Subcutaneous preadipocyte (primary cell): ENCODE measurements around the gene GPX7. TPM values are rescaled to one million over a fixed set of nuclear protein-coding genes. Genes with fewer than 3 reads are reported as not detected.

Experiments used
- total RNA-seq: library from RNA; depleted of rRNA; stranded (reverse); fragments of >200 nt; gene quantifications from 2 replicates; pipeline ENCODE4 v1.2.3, GENCODE V29; 2012

The GPX7 gene
- total RNA-seq = 16.4 and 36.4 TPM in 2 replicates

DNA sequence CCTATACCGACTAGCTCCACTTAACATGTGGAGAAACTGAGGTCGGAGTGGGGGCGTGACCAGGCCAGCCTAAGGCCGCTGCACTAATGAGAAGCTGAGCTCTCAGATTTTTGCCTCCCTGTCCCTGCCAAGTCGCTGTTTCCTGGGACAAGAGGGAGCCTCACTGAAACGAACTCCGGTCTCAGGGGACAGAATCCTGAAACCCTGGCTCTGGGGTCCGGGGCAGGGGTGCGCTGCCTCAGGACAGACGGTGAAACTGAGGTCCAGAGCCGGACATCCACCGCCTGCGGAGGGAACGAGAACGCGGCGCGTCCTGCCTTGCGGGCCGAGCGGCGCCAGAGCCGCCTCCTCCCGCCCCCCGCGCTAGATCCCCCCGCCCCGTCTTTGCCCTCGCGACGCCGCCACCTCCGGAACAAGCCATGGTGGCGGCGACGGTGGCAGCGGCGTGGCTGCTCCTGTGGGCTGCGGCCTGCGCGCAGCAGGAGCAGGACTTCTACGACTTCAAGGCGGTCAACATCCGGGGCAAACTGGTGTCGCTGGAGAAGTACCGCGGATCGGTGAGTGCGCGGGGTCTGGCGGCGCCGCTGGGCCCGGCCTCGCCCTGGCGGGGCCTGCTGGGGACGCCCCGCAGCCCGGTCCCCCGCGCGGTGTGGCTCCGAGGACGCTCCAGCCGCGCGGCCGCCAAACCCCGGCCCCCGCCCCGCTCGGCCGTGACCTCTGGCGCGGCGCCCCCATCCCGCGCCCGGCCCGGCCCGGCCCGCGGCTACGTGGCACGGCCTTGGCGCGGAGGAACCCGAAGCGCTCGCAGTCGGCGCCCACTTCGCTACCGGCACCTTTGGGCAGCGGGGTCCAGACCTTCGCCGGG, at the start of gene GPX7:
Gene GPX7 (plus strand): TSS at position 381 of the 865 bp plus-strand sequence. CDS start 39 bp downstream, at position 420.

DNA sequence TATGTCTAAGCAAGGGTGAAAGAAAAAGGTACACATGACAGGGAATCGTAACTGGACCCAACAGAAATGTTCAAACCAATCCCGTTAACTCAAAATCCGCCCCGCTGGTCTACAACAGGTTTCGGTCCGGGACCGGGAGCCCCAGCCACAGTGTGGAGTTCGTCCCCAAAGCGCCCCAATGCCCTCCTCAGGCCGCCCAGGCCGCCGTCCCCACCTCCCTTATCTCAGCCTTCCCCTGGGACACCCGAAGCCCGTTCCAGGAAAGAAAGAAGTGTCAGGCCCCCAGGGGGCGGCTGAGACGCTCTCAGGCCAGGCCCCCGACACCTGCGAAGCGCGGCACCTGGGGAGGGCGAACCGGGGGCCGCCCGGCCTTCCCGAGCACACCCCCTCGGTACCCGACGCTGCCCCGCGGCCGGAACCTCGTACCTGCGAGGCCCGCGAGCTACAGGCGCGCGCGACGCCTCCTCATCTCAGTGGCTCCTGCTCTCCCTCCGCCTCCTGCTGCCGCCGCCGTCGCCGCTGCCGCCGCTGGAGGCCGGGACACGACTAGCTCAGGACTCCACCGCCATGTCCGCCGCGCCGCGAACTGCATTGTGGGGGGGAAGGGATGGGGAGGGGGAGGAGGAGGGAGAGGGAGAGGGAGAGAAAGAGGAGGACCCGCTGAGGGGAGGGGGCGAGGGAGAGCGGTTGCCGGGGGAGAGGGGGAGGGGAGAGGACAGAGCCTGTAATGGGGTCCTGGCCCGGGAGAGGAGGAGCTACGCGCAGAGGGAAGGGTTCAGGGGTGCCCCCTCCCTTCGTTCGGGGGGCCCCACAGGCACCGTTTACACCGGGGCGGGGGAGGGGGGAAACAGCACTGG, 49.4 kb upstream of the GPX7 start, which contains the start of gene TUT4:
Gene TUT4 (minus strand): TSS at position 588 of the 857 bp plus-strand sequence. CDS start 26,812 bp downstream, outside the sequence.

DNA sequence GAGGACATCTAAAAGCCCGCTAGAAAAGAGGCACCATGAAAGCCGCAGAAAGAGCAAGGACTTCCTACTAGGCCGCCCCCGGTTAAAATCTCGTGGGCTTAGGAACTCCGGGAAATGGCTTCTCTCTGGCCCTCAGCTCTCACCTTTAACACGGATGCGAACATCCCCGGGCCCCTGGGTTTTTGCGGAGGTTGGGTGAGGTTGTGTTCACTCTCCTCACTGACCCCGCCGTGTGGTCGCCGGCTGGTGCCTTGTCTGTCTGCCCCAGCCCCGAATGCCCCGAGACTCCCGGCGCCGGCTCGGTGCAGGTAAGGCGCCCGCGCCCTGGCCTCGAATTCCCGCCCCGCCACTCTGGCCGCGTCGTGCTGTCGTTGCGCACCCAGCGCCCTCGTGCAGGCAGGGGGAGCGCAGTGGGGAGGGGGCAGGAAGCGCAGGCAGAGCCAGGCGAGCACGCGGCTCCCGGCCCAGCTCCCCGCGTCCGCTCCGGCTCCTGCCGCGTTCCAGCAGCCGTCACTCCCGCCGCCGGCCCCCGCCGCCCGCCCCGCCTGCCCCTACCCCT, 30.6 kb downstream of the GPX7 start, which contains the start of gene SHISAL2A:
Gene SHISAL2A (plus strand): TSS at position 437 of the 559 bp plus-strand sequence. CDS start 326 bp downstream, outside the sequence.

Other genes with a start within 250 kb of the GPX7 start
- gene CC2D1B, start 236.2 kb upstream of the GPX7 start, total RNA-seq = 18.0 and 25.2 TPM in 2 replicates
- gene ORC1, start 197.9 kb upstream of the GPX7 start, total RNA-seq = 8.8 and 17.2 TPM in 2 replicates
- gene PRPF38A, start 197.8 kb upstream of the GPX7 start, total RNA-seq = 8.1 and 10.4 TPM in 2 replicates
- 27.6 and 28.0 TPM in 2 replicates for gene TUT4, start 49.3 kb upstream of the GPX7 start, total RNA-seq
- gene SHISAL2A, start 30.8 kb downstream of the GPX7 start, total RNA-seq = not detected in 2 replicates
- gene COA7, start 96.0 kb downstream of the GPX7 start, total RNA-seq = 14.7 and 23.7 TPM in 2 replicates
- 34.5 and 43.4 TPM in 2 replicates for gene ZYG11B, start 124.1 kb downstream of the GPX7 start, total RNA-seq
- 0.37 and 0.78 TPM in 2 replicates for gene ZYG11A, start 240.4 kb downstream of the GPX7 start, total RNA-seq